Dedifferentiated amniotic fluid mesenchymal stem cell (primary cell): ENCODE results near the gene LLGL1.
A peak's percentile ranks its signal among the peaks of the same experiment; 100 is the strongest.
"Not testable (repeated sequence)": the region's sequence is repeated elsewhere in the genome, so short reads cannot be mapped to it uniquely, and the experiment has no call there.

Experiments used
- DNase-seq: peaks from one replicate; pipeline ENCODE4 v3.0.0-alpha.2; 2016; ENCODE audit errors: extremely low spot score

The LLGL1 gene

DNA sequence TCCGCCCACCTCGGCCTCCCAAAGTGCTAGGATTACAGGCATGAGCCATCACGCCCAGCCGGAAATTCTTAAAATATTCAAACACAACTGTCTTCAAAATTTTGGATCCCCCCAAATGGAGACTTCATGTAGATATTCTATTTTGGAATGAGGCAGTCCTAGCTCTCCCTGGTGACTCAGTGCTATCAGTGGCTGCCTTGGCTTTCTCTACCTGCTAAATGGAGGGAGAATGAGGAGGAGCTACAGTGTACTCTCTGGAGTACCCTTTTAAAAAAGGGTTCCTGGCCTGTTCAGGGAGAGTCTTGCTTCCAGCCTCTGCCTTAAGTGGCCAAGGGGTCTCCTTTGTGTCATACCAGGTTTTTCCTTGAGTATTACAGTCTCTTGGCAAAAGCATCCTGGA, 31.0 kb upstream of the LLGL1 start:
- DNase-seq, result no peak

DNA sequence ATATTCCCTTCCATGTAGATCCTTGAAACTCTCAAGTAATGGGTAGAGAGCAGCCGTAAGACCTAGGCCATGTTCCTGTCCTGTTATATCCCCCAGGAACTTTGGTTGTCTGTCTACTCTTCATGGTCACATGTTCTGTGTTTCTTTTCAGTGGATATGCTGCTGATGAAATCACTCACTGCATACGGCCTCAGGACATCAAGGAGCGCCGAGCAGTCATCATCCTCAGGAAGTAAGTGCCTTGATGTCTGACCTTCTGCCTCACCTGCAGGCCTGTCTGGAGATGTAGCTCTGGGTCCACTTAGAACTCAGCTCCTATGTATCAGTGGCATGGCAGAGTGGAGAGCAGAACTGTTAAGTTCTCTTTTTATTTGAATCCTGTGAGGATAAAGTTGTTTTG, 30.6 kb upstream of the LLGL1 start:
- no peak for DNase-seq

DNA sequence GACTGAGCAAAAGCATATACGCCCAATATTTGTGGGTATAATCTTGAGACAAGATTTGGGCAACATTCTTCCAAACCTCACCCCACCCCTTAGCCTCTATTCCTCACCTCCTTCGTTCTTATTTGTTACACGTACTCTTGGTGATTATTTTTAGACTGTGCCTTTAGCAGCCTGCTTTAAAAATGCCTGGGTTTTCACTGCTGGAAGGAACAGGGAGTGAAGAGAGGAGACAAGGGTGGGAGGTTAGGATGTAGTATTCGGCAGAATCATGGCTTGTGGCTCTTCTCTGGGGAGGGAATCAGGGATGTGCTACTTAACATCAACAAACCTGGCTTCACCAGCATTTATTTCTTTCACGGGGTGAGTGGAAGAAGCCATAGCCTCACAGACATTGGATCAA, 30.2 kb upstream of the LLGL1 start:
- DNase-seq, result no peak

DNA sequence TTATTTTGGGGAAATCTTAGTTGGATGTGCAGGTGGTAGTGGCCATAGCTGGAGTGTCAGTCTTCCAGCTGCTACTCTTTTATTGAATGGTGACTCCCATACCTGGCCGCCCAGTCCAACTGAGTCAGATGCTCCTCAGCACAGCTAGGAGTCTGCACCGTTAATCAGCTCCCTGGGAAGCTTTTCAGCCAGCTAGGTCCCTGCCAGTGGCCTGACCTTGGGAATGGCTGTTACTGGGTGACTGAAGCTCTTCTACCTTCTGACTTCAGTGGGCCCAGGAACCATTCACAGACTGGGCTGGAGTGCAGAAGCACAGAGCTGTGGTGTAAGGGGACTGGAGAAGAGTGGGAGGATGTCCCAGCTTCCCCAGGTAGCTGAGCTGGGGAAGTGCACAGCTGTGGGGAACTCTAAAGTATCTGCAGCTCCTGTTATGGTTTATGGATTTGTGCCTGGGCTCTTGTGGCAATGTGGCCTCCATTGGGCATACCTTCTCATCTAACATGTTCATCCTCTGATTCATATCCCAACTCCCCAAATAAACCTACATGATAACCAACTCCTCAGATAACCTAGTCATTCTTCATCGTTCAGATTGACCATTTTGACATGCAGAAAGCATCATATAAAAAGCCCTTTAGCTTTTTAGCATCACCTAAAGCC, 27.8 kb upstream of the LLGL1 start:
- DNase-seq, result no peak

DNA sequence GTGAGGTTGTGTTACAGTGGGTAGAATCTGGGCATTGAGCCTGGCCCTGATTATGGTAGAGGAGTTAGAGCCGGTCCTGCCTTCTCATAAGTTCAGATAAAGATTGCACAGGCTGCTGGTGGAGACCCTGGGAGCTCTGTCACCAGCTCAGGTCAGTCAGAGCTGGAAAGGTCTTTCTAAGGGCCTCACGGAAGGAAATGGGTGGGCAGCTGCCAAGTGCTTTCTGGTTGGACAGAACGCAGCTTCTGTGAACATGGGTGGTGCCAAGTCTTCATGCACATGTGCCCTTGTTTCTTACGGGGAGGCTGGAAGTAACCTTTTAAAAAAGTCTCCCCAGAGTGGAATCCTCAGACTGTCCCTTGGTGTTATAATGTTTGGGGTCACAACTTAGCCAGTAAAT, 26.9 kb upstream of the LLGL1 start:
- no peak for DNase-seq

DNA sequence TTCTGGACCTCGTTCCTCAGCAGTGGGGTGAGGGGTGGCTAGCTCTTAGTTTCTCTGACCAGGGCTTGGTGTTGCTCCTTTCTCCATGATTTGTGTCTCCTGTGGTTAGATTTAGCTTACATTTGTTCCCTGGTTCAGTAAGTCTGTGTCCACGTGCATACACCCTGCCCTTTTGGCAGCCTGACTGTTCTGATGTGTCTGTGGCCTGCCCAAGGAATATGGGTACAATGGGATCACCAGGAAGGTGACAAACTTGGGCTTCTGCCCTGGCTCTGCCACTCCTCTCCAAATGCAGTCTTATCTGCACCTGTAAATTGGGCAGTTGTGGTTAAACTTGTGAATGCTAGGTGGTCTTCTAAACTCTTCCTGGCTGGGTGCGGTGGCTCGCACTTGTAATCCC, 24.3 kb upstream of the LLGL1 start:
- DNase-seq, result no peak

DNA sequence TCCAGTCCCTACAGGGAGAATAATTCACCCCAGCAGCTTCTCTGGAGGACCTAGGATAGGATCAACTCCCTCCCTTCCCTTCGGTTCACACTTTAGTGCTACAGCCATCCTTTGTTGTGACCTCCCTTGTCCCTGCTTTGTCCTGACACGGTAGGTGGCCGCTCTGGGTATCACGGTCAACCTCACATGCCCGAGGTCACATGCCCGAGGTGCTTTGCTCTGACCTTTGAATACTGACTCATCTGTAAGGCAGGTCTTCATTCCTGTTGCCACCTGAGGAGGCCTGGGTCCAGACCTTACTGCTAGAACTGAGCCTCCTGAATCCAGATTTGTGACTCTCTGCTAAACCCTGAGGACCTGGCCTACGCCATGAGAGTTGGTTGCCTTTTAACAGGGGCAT, 22.1 kb upstream of the LLGL1 start:
- no peak for DNase-seq

DNA sequence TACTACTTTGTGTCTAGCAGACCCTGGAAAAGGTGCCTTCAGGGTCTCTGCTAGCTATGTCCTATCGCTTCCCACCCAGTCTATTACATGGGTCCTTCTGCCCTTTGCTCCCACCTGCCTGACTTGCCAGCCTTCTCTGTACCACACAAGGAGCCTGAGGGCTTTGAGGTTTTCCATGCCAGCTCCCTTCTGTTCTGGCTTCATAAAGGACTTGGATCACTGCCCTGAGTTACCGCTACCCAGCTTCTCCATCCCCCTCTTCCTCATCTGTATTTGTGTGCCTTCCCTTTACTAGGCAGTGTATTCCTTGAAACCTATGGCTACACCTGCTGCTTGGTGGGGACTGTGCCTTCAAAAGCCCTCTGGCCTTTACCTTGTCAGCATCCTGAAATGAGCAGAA, 19.6 kb upstream of the LLGL1 start:
- no peak for DNase-seq

DNA sequence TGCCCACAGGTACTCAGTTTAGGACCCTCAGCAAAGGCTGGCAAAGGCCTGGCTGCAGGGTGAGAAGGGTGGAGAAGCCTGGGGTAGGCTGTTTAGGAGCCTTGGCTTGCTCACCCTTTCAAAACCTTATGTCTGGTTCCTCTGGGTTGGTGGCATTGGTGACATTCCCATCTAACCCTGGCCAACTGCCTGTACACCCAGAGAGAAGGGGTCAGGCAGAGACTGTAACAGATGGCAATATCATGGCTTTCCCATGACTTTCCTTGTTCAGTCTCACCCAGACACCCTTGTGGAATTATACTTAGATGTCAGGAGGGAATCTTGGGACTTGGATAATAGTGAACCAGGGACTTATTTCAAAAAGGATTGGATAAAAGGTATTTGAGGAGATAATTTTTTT, 18.5 kb upstream of the LLGL1 start:
- no peak for DNase-seq

DNA sequence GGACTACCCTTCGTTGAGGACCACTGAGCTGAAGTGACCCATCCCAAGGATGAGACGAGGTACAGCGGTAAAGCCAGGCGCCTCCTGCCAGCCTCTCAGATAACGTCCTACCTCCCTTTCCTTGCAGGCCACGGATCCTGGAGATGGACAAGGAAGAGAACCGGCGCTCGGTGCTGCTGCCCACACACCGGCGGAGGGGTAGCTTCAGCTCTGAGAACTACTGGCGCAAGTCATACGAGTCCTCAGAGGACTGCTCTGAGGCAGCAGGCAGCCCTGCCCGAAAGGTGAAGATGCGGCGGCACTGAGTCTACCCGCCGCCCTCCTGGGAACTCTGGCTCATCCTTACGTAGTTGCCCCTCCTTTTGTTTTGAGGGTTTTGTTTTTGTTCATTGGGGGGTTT, 17.3 kb upstream of the LLGL1 start:
- no peak for DNase-seq

DNA sequence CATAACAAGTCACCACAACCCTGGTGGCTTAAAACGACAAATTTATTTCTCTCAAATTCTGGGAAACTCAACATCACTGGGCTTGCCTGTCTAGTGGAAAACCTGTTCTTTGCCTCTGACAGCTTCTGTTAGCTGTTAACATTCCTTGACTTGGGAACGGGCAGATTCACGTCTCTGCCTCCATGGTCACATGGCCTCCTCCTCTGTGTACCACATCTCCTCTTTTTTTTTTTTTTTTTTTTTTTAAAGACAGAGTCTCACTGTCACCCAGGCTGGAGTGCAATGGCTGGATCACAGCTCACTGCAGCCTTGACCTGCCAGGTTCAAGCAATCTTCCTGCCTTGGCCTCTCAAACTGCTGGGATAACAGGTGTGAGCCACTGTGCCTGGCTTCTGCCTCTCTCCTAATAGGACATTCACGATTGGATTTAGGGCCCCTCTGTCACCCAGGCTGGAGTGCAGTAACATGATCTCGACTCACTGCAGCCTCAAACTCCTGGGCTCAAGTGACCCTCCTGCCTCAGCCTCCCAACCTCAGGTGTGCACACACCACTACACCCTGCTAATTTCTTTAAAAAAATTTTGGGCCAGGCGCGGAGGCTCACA, 11.7 kb upstream of the LLGL1 start:
- no peak for DNase-seq

DNA sequence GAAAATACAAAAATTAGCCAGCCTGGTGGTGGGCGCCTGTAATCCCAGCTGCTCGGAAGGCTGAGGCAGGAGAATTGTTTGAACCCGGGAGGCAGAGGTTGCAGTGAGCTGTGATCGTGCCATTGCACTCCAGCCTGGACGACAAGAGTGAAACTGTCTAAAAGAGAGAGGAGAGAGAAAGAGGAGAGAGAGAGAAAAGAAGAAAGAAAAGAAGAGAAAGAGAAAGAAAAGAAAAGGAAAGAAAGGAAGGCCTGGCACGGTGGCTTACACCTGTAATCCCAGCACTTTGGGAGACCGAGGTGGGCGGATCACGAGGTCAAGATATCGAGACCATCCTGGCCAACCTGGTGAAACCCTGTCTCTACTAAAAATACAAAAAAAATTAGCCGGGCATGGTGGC, 8.5 kb upstream of the LLGL1 start:
- DNase-seq, result not testable (repeated sequence)

DNA sequence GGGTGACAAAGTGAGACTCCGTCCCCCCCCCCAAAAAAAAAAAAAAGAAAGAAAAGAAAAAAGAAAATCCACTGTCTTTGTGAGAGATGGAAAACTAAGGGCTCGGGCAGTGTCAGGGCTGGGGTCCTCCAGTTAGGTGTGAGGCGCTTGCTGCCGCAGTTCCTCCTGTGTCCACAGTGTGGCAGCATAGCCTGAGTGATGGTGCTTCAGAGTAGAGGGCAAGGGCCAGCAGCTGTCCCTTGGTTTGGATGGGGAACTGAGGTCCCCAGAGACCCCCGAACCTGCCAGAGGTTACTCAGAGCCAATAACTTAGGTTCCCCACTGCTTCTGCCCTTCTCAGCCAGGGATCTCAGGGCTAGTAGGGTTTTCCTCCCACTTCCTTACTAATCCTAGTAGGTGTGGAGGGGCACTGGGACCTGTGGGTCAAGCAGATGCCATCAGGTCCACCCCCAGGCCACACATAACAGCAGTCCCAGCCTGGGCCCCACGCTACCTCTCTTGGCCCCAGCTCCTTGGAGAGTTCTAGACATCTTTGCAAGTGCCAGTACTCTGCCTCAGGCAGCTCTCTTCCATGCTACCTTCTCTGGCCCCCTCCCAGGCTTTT, 7.9 kb upstream of the LLGL1 start:
- DNase-seq, result peak; percentile 40

DNA sequence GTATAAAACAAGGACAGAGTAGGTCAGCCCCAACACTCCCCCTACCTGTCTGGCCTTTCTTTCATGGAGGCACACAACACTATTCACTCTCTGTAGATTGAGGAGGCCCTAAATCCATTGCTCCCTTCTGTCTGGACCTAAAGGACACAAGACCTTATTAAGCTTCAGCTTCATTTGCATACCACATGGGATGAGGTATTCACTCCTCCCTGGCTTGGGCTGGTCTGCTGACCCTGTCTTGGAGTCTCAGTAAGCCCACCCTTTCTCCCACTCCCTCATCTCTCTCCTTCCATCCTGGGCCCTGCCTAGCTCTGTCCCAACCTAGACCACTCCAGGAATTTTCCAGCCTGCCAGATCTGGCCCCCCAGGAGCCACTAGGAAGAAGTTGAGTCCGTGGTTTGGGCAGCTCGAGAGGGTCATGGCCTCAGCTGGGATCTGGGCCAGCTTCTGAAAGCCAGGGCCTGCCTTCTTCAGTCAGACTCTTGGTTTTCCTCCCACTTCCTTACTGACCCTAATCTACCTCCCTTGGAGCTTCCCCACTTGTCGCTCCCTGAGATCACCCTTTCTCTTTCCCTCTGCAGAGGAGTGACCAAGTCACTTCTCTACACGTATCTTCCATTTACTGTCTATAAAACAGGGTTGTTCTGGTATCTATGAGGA, 6.5 kb upstream of the LLGL1 start:
- DNase-seq, result peak; percentile 29

DNA sequence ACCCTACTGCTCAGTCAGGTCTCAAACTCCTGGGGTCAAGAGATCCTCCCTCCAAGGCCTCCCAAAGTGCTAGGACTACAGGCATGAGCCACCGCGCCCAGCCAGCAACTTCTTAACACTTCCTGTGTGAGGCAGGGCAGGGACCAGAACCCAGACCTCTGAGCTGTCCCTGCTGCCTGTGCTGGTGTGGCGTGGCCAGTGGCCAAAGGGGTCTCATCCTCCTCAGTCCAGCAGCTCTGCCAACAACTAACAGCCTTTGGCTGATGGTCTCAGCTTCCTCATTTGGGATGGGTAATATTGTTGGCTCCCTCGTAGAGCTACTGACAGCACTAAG, 1.4 kb upstream of the LLGL1 start:
- no peak for DNase-seq

DNA sequence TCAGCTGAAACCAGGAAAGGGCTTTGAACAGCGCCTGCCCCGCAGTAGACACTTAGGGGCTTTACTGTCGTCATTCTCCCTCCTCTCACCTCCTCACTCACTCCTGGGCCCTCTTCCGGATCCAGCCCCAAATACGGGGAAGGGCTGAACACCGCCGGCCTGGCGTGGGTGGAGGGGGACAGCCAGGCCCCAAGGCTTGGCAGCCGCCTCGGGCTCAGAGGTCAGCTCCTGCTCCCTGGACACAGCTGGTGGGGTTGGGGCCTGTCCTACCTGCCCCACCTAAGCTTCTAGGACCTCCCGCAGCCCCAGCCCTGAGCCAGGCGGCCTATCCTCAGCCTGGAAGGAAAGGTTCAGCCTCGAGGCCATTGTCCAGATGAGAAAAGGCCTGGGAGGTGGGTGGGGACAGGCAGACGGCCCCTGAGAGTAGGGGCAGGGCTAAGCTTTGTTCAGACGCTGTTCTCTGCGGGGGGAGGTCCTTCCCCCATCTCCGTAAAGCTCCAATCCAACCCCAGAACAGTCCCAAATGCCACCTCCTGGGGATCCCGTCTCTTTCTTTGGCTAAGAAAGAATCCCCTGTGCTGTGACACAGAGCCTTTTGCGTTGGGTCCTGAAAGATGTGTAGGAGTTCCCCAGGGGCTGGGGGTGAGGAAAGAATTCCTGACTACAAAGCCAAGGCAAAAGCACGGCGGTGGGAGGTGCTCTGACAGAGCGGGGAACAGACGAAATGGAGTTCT, 881 bp upstream of the LLGL1 start:
- DNase-seq, result no peak

DNA sequence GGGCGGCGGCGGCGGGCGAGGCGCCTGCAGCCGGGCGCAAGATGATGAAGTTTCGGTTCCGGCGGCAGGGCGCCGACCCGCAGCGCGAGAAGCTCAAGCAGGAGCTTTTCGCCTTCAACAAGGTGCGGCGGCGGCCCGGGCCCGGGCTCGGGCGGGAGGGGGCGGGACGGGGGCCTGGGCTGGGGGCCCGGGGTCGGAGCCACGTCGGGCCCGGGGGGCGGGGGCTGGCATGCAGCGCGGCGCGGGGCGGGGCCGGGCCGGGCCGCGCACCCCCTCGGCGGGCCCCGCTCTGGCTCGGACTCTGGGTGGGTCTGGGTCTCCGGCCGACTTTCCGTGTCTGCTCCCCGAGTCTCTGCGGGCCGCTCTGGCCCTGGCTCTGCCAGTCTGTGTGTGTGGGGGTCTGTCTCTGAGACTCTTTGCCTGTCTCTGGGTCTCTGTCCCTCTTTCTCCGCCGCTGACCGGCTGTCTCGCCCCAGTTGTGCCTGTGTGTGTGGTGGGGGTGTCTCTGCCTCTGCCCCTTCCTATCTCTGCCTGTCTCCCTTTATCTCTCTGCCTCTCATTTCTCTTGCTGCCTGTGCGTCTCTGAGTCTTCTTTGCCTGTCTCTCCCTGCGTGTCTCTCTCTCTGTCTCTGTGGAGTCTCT, 328 bp downstream of the LLGL1 start:
- no peak for DNase-seq

DNA sequence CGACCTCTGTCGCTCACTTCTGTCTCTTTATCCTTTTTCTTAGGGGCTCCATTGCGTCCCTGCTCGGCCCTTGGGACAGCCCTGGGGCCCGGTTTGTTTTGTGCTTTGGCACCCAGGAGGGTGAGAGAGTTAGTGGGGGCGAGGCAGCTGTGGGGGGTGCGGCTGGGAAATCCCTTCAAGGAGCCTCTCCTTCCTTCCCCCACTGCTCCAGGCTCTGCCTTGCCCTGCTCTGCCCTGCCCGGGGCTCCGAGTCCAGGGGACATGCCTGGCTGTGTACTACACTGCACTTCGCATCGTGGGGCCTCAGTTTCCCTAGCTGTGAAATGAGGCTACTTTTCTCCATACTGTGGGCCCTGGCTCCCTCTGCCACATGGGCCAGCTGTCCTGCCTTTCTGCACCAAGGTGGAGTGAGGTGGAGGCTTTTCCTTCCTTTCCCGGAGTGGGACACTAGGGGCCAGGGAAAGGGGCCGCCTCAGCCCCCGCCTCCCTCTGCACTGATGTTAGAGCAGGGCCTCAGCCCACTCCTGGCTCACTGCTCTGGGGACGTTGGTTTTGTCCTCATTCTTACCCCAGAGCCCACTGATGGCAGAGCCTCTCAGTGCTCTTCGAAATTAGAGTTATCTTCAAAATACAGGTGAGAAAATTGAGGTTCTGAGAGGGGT, 980 bp downstream of the LLGL1 start:
- DNase-seq, result no peak

DNA sequence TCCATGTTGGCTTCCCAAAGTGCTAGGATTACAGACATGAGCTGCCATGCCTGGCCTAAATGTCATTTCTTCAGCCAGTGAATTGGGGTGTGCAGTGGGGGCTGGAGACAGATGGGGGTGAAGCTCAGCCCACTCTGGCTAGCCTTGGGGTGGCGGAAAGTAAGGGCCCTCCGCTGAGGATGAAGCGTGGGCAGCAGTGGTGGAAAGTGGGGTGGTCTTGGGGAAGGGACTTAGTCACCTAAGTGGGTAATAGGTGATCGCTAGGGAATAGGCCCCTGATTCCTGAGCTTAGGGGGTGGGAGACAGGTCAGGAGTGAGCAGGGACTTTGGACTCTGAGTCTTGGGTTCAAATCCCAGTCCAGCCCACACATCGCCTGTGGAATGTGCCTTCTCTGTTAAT, 2.2 kb downstream of the LLGL1 start:
- no peak for DNase-seq

DNA sequence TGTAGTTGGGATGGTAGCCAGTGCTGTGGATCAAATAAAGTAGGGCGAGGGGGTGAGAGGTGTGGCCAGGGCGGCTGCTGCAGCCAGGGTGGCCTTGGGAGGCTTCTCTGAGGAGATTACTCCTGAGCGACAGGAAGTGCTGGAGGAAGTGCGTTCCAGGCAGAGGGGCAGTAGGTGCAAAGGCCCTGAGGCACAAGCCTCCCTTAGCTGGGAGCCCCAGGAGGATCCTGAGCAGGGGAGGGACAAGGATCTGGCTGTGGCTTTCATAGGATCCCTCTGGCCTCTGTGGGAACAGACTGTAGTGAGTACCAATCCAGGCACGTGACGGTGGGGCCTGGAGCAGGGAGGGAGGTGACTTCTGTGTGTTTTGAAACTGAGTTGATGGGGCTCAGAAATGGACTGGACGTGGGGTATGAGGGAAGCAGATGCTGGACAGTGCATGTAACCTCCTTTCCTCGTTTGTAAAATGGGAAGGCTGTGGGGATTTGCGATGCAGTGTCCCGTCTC, 2.8 kb downstream of the LLGL1 start:
- DNase-seq, result no peak

DNA sequence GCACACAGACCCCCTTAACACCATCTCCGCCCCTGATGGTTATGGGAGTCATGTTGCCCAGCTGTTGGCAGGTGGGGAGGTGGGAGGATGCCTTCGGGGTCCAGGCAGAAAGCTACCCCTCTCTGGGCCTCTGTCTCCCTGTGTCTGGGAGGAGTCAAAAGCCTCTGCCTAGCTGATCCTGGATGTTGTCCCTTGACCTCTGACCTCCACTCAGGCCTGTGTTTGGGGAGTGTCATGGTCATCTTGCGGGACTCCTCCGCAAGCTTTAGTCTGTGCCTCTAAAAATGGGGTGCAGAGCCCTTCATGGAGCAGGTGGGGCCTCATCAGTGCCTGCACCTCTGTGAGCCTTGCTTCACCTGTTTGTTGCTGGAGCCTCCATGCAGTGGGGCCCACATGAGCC, 3.8 kb downstream of the LLGL1 start:
- DNase-seq, result no peak
